ENCODE data around the gene SH3GL1.

SH3GL1 gene

DNA sequence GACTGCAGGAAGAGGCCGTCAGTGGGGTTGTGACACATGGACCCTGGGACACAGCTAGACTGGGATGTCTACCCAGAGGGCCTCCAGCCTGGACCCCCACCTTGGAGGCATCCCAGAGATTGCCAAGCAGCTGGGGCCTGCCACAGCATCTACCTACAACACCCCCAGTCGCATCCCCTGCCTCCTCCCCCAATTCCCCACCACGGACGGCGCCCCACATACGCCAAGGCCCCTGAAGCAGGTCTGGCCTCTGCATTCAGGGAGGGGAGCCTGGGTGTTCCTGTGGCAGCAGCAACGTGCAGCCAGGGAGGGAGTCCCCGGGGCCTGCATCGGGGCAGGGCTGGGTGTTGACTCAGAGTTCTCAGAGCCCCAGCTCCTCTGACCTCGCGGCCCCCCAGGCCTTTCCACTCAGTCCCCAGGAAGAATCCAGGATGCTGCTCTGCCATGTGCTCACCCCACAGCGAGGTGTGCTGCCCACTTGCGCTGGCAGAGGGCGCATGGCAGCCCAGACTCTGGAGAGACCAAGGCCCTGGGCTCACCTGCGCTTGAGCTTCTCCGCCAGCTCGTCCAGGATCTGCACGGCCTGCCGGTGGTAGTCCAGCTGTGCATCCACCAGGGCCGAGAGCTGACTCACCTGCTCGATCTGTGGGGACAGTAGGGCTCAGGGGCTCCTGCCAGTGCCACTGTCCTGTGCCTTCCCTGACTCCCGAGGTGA is 37.4 kb downstream of the SH3GL1 start:
- TF ChIP-seq, protein P1, sequence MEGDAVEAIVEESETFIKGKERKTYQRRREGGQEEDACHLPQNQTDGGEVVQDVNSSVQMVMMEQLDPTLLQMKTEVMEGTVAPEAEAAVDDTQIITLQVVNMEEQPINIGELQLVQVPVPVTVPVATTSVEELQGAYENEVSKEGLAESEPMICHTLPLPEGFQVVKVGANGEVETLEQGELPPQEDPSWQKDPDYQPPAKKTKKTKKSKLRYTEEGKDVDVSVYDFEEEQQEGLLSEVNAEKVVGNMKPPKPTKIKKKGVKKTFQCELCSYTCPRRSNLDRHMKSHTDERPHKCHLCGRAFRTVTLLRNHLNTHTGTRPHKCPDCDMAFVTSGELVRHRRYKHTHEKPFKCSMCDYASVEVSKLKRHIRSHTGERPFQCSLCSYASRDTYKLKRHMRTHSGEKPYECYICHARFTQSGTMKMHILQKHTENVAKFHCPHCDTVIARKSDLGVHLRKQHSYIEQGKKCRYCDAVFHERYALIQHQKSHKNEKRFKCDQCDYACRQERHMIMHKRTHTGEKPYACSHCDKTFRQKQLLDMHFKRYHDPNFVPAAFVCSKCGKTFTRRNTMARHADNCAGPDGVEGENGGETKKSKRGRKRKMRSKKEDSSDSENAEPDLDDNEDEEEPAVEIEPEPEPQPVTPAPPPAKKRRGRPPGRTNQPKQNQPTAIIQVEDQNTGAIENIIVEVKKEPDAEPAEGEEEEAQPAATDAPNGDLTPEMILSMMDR (IDR thresholded peaks at IDR 0.05; ENCODE audit: insufficient read depth, low read depth, low read length, missing control alignments): peak; percentile 36
- no peak for DNase-seq (ENCODE audit: low read depth)
- H3K4me3 ChIP-seq (ENCODE audit: low read length): no peak overlapping the region

DNA sequence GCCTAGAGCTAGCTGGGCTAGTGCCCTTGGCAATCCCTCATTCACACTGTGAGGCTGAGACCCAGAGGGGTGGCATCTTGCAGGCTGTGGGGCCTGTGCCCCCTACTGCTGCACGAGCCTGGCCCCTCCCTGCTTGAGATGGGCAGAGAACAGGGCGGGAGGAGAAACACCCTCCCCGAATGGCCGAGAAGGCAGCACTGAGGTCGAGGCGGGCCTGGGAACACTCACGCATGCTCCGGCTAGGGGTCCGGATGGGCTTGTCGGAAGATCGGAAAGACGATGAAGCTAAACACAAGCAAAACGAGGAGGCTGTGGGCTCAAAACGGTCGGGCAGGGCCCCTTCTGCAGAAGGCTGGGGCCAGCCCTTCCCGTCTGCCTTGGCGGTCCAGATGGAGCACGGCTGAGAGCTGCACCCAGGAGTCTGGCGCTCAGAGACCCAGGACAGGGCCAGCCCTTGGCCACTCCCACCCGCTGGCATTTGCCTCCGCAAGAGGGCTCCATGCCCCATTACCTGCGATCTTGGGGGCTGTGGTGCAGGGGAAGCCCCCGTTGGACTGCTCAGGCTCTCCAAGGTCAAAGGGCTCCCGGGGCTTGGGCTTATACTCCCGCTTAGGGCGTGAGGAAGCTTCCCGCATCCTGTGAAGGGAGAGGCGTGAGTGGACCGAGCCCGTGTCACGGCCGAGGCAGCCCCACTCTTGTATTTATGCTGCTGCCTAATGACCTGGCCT is 38.1 kb downstream of the SH3GL1 start:
- H3K4me3 ChIP-seq (ENCODE audit: low read length): no peak overlapping the region
- no peak for DNase-seq (ENCODE audit: low read depth)
- TF ChIP-seq, protein P1 (IDR thresholded peaks at IDR 0.05; ENCODE audit: insufficient read depth, low read depth, low read length, missing control alignments): no peak

DNA sequence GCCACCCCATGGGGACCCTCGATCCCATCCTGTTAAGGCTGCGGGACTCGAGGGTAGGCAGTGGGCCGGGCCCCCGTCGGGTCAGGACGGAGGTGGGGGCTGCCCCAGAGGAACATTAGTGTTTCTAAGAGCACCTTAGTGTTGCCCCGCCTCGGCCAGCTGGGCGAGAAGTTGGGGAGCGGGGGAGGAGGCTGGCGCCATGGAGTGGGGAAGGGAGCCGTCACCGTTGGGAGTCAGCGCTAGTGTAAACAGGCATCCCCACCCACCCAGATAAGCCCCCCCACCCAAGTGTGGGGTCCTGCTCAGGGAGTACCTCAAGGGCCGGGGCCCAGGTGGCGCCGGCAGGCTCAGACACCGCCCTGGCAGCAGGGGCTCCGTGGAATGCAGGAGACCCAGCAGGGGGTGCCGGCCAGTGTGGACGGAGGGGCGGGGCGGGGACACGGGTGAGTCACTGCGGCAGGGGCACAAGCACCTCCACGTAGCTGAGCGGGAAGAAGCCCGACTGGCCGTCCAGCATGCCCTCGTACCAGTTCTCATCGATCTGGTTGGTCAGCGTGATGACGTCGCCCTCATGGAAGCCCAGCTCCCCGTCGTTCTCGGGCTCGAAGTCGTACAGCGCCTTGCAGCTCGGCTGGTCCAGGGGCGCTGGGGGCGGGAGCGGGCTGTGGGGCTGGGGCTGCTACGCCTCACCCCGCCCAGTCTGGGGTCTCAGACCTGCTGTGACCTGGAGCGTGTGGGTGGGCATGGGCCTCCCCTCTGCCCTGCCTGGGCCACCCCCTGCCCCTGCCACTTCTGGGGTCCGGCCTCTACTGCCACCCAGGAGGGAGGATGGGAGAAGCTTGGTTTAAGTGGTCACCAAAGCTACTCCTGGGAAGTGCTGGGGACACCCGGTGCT is 38.9 kb downstream of the SH3GL1 start:
- TF ChIP-seq, protein P1 (IDR thresholded peaks at IDR 0.05; ENCODE audit: insufficient read depth, low read depth, low read length, missing control alignments): no peak
- H3K4me3 ChIP-seq (ENCODE audit: low read length): no peak overlapping the region
- no peak for DNase-seq (ENCODE audit: low read depth)

DNA sequence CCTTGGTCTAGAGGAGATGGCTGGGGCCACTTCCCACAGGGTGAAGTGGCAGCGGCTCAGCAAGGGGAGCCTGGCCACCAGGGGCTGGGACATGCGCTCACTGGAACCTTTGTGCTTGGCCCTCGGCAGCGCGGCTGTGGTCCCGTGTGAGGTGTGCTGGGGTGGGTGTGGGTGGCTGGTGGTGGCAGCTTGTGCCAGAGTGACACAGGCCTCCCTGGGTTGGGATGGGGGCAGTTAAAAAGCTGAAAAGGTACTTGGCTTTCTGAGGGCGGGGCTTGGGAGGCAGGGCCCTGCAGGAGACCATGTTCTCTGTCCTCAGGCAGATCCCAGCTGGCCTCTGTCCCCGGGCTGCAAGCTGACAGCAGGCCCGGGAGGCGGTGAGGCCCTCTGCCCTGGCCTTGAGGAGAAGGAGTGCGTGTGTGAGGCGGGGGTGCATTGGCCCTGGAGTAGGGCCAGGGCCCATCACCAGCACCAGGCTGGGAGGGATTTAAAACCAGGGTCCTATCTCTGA is 39.7 kb downstream of the SH3GL1 start:
- no peak for DNase-seq (ENCODE audit: low read depth)
- H3K4me3 ChIP-seq (ENCODE audit: low read length): no peak overlapping the region
- TF ChIP-seq, protein P1 (IDR thresholded peaks at IDR 0.05; ENCODE audit: insufficient read depth, low read depth, low read length, missing control alignments): no peak

DNA sequence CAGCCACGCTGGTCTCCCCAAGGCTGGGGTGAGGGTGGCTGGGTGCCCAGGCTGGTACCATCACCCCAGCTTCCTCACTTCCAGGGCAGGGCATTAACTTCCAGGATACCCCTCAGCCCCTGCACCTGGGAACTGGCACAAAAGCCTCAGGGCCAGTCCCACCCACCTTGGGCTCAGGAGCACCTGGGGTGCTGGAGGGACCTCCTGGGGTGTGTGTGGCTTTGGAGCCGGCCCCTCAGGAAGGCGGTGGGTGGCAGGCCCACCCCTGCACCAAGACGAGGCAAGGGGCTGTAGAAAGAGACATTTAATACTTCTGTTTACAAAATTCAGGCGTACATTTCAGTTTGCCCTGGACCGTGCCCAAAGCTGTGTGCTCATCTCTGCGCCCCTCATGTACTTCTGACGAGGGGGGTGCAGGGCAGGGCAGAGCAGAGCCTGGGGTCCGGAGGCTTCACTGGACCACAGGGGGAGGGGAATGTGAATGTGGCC is 40.2 kb downstream of the SH3GL1 start:
- no peak overlapping the region for H3K4me3 ChIP-seq (ENCODE audit: low read length)
- TF ChIP-seq, protein P1 (IDR thresholded peaks at IDR 0.05; ENCODE audit: insufficient read depth, low read depth, low read length, missing control alignments): no peak
- DNase-seq (ENCODE audit: low read depth): no peak

DNA sequence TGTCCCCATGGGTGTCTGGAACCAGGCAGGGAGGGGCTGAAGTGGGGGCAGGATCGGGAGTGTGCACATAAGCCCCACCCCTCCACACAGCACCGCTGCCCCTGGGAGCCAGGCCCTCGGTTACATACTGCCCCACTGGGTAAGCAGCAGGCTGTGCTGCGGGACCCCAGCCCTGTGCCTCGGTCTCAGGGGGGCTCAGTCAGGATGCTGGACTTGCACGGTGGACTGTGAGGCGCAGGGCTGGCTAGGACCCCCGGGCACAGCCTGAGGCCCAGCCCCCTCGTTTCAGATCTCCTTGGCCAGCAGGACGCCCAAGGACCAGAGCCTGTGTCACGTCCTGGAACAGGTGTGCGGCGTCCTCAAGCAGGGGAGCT is 40.7 kb downstream of the SH3GL1 start:
- H3K4me3 ChIP-seq (ENCODE audit: low read length): no peak overlapping the region
- no peak for DNase-seq (ENCODE audit: low read depth)
- TF ChIP-seq, protein P1 (IDR thresholded peaks at IDR 0.05; ENCODE audit: insufficient read depth, low read depth, low read length, missing control alignments): no peak
